Hepatocyte (in vitro differentiated cells): ENCODE results near the gene LRFN4. TPM values are rescaled to one million over a fixed set of nuclear protein-coding genes. Genes with fewer than 3 reads are reported as not detected.

Experiments
- DNase-seq: peaks from one replicate; pipeline ENCODE4 v3.0.0-alpha.2; 2016; ENCODE audit warnings: low spot score
- H2AFZ ChIP-seq: fragments of 200-600 bp; sonication (generic); 2 replicates; pipeline ENCODE4 v1.6.0; 2016; ENCODE audit warnings: antibody characterized with exemption, mild to moderate bottlenecking
- H3K27ac ChIP-seq: fragments of 200-600 bp; sonication (generic); 2 replicates; pipeline ENCODE4 v1.5.1; 2016; ENCODE audit warnings: mild to moderate bottlenecking
- H3K27me3 ChIP-seq: fragments of 200-600 bp; sonication (generic); 2 replicates; pipeline ENCODE4 v1.6.1; 2016
- H3K36me3 ChIP-seq: fragments of 200-600 bp; sonication (generic); replicated peaks from 2 replicates; pipeline ENCODE4 v1.5.1; 2016; ENCODE audit warnings: low read depth; ENCODE audit not compliant: insufficient read depth
- H3K4me1 ChIP-seq: fragments of 200-600 bp; sonication (generic); 2 replicates; pipeline ENCODE4 v1.5.1; 2016; ENCODE audit warnings: mild to moderate bottlenecking, moderate library complexity; ENCODE audit not compliant: insufficient read depth
- H3K4me2 ChIP-seq: fragments of 200-600 bp; sonication (generic); 2 replicates; pipeline ENCODE4 v1.6.0; 2016
- H3K4me3 ChIP-seq: fragments of 200-600 bp; sonication (generic); 2 replicates; pipeline ENCODE4 v1.5.1; 2016; ENCODE audit warnings: mild to moderate bottlenecking
- H3K79me2 ChIP-seq: fragments of 200-600 bp; sonication (generic); 2 replicates; pipeline ENCODE4 v1.6.0; 2017; ENCODE audit warnings: mild to moderate bottlenecking
- H3K9me2 ChIP-seq: fragments of 200-600 bp; sonication (generic); replicated peaks from 2 replicates; pipeline ENCODE4 v1.6.0; 2017; ENCODE audit warnings: mild to moderate bottlenecking; ENCODE audit not compliant: insufficient read depth
- H3K9me3 ChIP-seq: fragments of 200-600 bp; sonication (generic); 2 replicates; pipeline ENCODE4 v1.5.1; 2016; ENCODE audit warnings: low read depth, mild to moderate bottlenecking
- H4K20me1 ChIP-seq: fragments of 200-600 bp; sonication (generic); 2 replicates; pipeline ENCODE4 v1.6.0; 2016; ENCODE audit warnings: mild to moderate bottlenecking; ENCODE audit not compliant: insufficient read depth, poor library complexity, severe bottlenecking
- EZH2 ChIP-seq: fragments of 200-600 bp; sonication (generic); IDR thresholded peaks from 2 replicates; pipeline ENCODE4 v1.6.1; 2016; ENCODE audit warnings: antibody characterized with exemption, mild to moderate bottlenecking, borderline replicate concordance
- EZH2phosphoT487 ChIP-seq: fragments of 200-600 bp; sonication (generic); IDR thresholded peaks from one replicate; pipeline ENCODE4 v1.6.1; 2018; ENCODE audit warnings: antibody characterized with exemption, mild to moderate bottlenecking, low read depth, moderate library complexity; ENCODE audit not compliant: unreplicated experiment, severe bottlenecking
- WGBS: methylation state at CpG from one replicate; pipeline ENCODE4 v1.1.6; 2016; ENCODE audit warnings: low lambda C conversion rate; ENCODE audit errors: missing lambda C conversion rate; 5-methylcytosine and 5-hydroxymethylcytosine counted together
- polyA plus RNA-seq: library from polyadenylated mRNA; unstranded; fragments of >200 nt; fragmentation: Nextera tagmentation; extraction: Ambion mirVana; gene quantifications from 2 replicates; pipeline ENCODE4 v1.2.1, GENCODE V29; 2016
- total RNA-seq: library from RNA; depleted of rRNA; stranded (reverse); fragments of >200 nt; gene quantifications from 2 replicates; pipeline ENCODE4 v1.2.3, GENCODE V29; 2014
- TF ChIP-seq, protein P1 (sequence below): fragments of 200-600 bp; sonication (generic); IDR thresholded peaks from 2 replicates; pipeline ENCODE4 v1.5.1; 2016; ENCODE audit warnings: antibody characterized with exemption, mild to moderate bottlenecking; ENCODE audit not compliant: poor library complexity

The LRFN4 gene
- total and polyA plus RNA-seq, 2 experiments from 2014 or later = 15.8 to 30.2 TPM

DNA sequence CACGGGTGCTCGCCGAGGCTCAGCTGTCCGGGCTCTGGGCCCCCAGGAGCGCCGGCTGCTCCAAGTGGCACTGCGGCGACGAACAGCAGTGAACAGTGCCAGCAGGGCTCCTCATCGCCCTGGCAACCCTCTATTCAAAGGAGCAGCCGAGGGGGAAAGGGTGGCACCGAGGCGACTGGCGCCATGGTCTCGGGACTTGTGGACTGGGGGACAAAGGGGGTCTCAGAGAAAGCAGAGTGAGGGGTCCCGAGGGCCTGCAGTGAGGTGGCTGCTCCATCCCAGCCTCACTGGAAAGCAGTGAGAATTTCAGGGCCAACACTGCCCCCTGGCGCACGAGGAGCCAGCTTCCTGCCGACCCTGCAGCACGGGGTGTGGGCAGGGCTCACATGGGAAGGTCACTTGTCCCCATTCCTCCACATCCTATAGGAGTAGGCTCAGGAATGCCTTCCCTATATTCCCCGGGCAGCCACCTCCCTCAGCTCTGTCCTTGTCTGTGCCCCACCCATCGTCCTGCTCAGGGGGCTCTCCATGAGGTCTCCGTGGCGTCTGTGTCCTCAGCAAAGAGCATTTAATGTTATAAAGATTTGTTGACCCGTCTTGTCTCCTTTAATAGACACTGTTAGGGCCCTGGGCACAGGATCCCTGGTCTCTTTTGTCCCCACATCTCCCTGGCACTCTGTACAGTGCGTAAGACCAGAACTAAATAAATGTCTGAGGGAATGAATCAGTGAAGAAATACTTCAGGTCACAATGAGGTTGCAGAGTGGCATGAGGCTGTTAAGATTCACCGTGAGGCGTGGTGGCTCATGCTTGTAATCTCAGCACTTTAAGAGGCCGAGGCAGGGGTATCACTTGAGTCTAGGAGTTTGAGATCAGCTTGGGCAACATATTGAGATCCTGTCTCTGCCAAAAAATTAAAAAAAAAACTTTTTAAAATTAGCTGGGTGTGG is 26.4 kb downstream of the LRFN4 start:
- no peak overlapping the region for H2AFZ ChIP-seq
- no peaks in the 10 kb centered on the region for H3K9me2 ChIP-seq
- no peak overlapping the region for H3K27ac ChIP-seq
- no peak overlapping the region for H3K4me2 ChIP-seq
- no peaks in the 10 kb centered on the region for H3K36me3 ChIP-seq
- no peaks in the 10 kb centered on the region for H3K27me3 ChIP-seq
- peaks cover 2% of the 10 kb centered on the region for H3K79me2 ChIP-seq
- peak; percentile 72 for DNase-seq
- WGBS = 63% methylated on average over 28 of the region's 29 CpGs
- no peaks in the 10 kb centered on the region for H3K9me3 ChIP-seq
- H3K4me3 ChIP-seq = no peak overlapping the region
- TF ChIP-seq EZH2phosphoT487 = no peak
- TF ChIP-seq, protein P1, sequence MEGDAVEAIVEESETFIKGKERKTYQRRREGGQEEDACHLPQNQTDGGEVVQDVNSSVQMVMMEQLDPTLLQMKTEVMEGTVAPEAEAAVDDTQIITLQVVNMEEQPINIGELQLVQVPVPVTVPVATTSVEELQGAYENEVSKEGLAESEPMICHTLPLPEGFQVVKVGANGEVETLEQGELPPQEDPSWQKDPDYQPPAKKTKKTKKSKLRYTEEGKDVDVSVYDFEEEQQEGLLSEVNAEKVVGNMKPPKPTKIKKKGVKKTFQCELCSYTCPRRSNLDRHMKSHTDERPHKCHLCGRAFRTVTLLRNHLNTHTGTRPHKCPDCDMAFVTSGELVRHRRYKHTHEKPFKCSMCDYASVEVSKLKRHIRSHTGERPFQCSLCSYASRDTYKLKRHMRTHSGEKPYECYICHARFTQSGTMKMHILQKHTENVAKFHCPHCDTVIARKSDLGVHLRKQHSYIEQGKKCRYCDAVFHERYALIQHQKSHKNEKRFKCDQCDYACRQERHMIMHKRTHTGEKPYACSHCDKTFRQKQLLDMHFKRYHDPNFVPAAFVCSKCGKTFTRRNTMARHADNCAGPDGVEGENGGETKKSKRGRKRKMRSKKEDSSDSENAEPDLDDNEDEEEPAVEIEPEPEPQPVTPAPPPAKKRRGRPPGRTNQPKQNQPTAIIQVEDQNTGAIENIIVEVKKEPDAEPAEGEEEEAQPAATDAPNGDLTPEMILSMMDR = peak; percentile 53
- peaks cover 13% of the 10 kb centered on the region for H3K4me1 ChIP-seq
- no peaks in the 10 kb centered on the region for H4K20me1 ChIP-seq

DNA sequence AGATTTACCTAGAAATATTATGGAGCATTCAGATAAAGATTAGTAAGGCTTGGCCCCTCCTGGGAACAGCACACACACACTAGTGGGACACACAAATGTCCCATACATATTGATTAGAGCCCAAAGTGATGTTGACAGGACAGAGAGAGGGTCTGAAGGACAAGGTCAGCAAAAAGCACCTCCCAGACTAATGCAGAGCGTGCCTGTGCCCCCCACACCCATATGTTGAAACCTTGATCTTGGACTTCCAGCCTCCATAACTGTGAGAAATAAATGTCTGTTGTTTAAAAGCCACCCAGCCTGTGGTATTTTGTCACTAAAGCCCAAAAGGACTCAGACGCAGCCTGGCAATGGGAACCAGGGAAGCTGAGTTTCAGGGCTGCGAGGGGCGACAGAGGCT is 27.6 kb downstream of the LRFN4 start:
- no peak overlapping the region for H3K4me2 ChIP-seq
- H3K79me2 ChIP-seq = peaks cover 2% of the 10 kb centered on the region
- H3K4me1 ChIP-seq = peaks cover 10% of the 10 kb centered on the region
- WGBS = 89% methylated on average over 4 of the region's 4 CpGs
- no peaks in the 10 kb centered on the region for H3K36me3 ChIP-seq
- no peaks in the 10 kb centered on the region for H4K20me1 ChIP-seq
- TF ChIP-seq EZH2 (no peak), EZH2phosphoT487 (no peak)
- TF ChIP-seq, protein P1 = no peak
- no peak overlapping the region for H2AFZ ChIP-seq
- H3K4me3 ChIP-seq = no peak overlapping the region
- no peak overlapping the region for H3K27ac ChIP-seq
- H3K9me2 ChIP-seq = no peaks in the 10 kb centered on the region
- DNase-seq = no peak
- H3K27me3 ChIP-seq = no peaks in the 10 kb centered on the region
- no peaks in the 10 kb centered on the region for H3K9me3 ChIP-seq

DNA sequence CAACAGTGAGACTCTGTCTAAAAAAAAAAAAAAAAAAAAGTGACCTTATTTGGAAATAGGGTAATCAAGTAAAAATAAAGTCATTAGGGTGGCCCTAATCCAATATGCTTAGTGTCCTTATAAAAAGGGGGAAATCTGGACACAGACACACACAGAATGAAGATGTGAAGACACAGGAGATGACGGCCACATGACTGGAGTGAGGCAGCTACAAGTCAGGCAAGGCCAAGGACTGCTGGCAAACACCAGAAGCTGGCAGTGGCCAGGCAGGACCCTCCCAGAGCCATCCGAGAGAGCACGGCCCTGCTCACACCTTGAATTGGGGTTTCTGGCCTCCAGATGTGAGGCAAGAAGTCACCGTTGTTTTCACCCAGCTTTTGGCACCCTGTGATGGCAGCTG is 28.6 kb downstream of the LRFN4 start:
- TF ChIP-seq, protein P1 = no peak
- no peak for TF ChIP-seq EZH2phosphoT487
- no peak for TF ChIP-seq EZH2
- Histone ChIP-seq H3K4me2 (no peak overlapping the region), H2AFZ (no peak overlapping the region), H3K27me3 (no peaks in the 10 kb centered on the region), H3K79me2 (no peaks in the 10 kb centered on the region), H3K4me3 (no peak overlapping the region), H3K36me3 (no peaks in the 10 kb centered on the region), H3K9me2 (no peaks in the 10 kb centered on the region), H3K27ac (no peak overlapping the region), H3K9me3 (no peaks in the 10 kb centered on the region), H3K4me1 (peaks cover 10% of the 10 kb centered on the region), H4K20me1 (no peaks in the 10 kb centered on the region)
- no peak for DNase-seq
- 75% methylated on average over 4 of the region's 4 CpGs for WGBS
